NOMO-1 (cell line): ENCODE measurements around the gene RNU7-1.

Source experiments
- DNase-seq, 2 experiments: peaks; one replicate each; lab custom pipeline; 2025; ENCODE audit not compliant: unreplicated experiment in 2 of 2; lab: John Stamatoyannopoulos, UW

Gene RNU7-1

GRCh38 chr12:6936636-6937480 is 6.8 kb upstream of the RNU7-1 start:
- no peak for DNase-seq

DNA sequence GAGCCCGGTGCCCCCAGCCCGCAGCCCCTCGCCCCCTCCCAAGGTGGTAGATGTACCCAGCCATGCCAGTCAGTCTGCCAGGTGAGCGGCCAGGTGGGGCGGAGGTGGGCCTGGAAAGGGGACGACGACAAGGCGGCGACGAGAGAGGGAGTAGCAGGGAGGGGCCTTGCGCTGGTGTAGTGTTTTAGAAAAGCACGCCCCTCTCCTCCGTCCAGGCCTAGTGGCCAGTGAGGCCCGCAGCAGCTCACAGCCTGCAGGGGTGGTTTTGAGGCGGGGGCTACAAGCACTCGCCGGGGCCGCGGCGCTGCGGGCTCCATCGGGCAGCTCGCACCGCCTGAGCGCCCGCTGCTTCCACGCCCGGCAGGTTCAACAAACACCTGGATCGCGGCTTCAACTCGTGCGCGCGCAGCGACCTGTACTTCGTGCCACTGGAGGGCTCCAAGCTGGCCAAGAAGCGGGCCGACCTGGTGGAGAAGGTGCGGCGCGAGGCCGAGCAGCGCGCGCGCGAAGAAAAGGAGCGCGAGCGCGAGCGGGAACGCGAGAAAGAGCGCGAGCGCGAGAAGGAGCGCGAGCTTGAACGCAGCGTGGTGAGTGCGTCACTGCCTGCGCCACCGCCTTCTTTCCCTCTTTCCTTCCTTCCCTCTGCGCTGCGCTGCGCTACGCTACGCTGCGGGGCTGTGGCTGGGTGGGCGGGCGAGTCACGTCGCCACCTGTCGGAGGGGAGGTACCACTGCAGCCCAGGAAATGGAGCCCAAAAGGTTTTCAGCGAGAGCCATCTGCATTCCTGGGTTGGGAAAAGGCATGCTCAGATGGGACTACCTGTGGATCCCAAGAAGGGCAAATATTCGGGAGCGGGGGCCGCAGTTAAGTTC is 5.9 kb upstream of the RNU7-1 start:
- DNase-seq, result peak; percentile 96 to 97

- no peak for DNase-seq
These were observed 5.0 kb upstream of the RNU7-1 start for GRCh38 chr12:6938353-6939190.

- no peak for DNase-seq
These were observed 4.5 kb upstream of the RNU7-1 start for GRCh38 chr12:6939191-6939540.

GRCh38 chr12:6941267-6941666 is 2.3 kb upstream of the RNU7-1 start:
- DNase-seq, result no peak

GRCh38 chr12:6941782-6942181 is 1.8 kb upstream of the RNU7-1 start:
- DNase-seq, result no peak

DNA sequence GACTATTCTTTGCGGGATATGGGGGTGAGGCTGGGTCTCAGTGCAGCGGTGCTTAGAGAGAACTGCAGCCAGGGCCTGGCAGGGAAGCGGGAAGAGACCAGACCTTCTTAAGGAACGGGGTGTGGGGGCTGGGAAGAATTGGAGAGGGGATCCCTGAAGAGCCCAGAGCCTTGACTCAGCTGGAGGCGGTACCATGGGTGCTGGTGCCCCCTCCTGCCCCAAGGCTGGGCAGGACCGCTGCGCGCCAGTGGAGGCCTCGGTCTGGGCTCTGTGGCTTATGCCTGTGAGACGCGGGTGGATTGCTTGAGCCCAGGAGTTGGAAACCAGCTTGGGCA is 1.3 kb upstream of the RNU7-1 start:
- DNase-seq, result no peak

- DNase-seq, result peak; percentile 83 to 90
These were observed 261 bp upstream of the RNU7-1 start for GRCh38 chr12:6943389-6943721.

GRCh38 chr12:6944381-6945186 is 968 bp downstream of the RNU7-1 start:
- peak; percentile 81 to 82 for DNase-seq

DNA sequence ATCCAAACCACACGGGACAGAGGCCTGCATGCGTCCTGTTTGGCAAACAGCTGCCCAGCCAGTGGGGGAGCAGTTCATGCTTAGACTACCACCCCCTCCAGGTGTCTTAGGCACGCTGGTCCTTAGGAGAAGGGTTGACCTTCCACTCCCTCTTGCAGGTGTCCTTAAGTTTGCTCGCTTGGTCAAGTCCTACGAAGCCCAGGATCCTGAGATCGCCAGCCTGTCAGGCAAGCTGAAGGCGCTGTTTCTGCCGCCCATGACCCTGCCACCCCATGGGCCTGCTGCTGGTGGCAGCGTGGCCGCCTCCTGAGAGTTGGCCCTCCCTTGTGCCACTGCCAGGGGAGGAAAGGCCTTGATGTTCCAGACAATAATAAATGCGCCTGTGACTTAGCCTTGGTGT is 2.0 kb downstream of the RNU7-1 start:
- no peak for DNase-seq

DNA sequence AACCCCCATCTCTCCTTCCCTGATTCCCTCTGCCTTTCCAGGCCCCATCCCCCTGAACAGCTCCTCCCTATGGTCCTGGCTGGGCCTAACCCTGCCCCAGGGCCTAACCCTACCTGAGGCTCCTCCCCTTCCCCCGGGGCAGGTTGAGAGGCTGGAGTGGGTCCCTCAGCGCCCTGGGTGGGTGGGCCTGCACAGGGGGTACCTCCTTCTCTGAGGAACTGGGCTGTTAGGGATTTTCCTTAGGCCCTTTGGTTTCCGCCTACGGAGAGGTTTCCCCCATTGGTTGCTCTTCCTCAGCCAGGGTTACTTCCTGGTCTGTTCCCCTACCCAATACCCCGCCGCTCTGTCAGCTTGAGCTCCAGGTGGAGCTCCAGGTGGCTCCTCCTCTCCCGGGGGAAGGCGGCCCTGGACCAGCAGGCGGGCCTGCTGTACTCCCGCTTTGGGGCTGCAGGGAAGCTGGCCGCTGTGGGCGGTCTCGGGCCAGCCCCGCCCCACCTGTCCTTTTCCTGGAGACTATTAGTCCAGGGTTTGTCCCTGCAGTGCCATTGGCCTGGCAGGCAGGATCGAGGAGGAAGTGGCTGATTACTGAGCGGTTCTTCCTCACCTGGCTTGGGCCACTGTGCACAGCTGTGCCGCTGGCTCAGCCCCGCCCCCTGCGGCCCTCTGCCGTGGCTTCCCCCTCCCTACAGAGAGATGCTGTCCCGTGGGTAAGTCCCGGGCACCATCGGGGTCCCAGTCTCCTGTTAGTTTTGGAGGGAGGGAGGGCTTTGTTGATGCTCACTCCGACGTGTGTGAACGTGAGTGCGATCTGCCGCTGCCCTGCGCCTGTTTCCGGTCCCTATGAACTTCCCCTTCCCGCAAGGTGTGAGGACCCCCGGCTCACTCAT is 2.7 kb downstream of the RNU7-1 start:
- peak; percentile 48 to 60 for DNase-seq

DNA sequence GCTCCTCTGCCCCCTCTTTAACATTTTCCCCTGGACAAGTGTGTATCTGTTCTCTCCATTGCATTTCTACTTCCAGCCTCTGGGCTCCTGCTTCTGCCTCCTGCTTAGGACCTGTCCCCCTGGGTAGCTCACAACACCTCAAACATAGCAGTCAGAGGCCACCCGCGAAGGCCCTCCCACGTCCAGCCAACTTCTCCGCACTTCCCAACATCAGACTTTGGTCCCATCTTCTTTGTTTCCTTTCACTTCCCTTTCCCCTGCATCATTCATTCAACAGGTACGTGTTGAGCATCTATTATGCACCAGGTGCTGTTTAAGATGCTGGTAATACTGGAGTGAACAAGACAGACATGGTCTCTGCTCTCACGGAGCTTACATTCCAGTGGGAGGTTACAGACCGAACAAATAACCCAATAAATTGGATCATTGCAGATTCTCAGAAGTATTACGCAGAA is 3.3 kb downstream of the RNU7-1 start:
- no peak for DNase-seq

DNA sequence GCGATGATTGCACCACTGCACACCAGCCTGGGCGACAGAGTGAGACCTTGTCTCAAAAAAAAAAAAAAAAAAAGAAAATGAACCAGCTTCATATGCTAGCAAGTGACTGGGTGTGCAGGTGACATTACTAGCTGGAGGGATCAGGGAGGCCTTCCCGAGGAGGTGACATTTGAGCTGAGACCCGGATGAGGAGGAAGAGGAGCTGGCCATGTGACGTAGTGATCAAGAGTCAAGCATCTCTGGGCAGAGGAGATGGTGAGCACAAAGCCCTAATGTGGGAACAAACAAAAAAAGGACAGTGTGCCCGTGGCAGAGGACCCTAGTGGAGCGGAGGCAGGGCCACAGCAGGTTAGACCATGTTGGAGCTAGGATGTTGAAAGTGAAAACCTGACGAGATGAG is 4.0 kb downstream of the RNU7-1 start:
- DNase-seq, result no peak

GRCh38 chr12:6948873-6949594 is 5.4 kb downstream of the RNU7-1 start:
- DNase-seq, result peak; percentile 22 to 46

GRCh38 chr12:6950401-6950801 is 6.8 kb downstream of the RNU7-1 start:
- peak in 1 of 2 experiments; percentile 26 for DNase-seq

DNA sequence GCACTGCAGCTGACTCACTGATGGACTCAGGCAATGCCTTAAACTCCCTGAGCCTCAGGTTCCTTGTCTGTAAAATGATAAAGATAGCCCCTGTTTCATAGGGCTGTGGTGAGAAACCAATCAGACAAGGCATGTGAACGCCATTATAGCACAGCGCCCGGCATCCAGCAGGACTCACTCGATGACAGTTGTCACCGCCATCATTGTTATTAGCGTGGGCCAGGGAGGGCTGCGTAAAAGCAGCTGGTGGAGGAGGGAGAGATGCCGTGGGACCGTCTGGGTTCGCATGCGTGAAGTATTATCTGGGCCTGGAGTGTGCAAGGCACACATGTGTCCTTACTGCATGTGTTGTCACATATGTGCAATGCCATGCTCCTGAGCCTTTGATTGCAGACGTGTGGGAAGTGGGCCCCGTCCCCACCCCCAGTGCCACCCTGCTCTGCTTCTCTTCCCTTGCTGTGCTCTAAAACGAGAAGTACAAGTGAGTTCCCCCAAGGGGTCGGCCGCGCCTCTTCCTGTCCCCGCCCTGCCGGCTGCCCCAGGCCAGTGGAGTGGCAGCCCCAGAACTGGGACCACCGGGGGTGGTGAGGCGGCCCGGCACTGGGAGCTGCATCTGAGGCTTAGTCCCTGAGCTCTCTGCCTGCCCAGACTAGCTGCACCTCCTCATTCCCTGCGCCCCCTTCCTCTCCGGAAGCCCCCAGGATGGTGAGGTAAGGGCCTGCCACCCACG is 7.4 kb downstream of the RNU7-1 start, which contains the start of gene PTPN6:
PTPN6 (plus strand) TSS at position 546 of the 730 bp plus-strand sequence; CDS start at position 703, 157 bp downstream.
- DNase-seq, result peak; percentile 85 to 93

DNA sequence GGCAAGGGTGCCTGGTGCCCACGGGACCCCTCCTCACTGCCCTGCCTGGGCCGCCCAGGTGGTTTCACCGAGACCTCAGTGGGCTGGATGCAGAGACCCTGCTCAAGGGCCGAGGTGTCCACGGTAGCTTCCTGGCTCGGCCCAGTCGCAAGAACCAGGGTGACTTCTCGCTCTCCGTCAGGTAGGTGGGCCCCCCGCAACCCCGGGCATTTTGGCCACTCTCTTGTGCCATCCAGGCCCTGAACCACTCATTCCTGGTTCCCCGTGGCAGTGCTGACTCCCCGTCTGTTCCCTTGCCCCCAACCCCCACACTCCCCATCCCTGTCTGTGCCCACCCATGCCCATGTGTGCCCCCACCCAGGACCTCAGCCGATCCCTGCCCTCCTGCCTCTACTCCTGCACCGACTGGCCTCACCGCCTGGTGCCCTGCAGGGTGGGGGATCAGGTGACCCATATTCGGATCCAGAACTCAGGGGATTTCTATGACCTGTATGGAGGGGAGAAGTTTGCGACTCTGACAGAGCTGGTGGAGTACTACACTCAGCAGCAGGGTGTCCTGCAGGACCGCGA is 8.0 kb downstream of the RNU7-1 start:
- no peak for DNase-seq
